NOMO-1 treated with dmso at 0.1 percent for 144 hours (cell line): ENCODE data around the gene MEGF6.

ENCODE experiments used
- DNase-seq: peaks from one replicate; lab custom pipeline; 2025; ENCODE audit not compliant: unreplicated experiment; lab: John Stamatoyannopoulos, UW

The MEGF6 gene

GRCh38 chr1:3560251-3560871 lies 50.9 kb downstream of the MEGF6 start:
- DNase-seq = no peak

GRCh38 chr1:3558036-3558726 lies 53.1 kb downstream of the MEGF6 start:
- no peak for DNase-seq

- DNase-seq = no peak
Measured at GRCh38 chr1:3557366-3557765, 53.9 kb downstream of the MEGF6 start.

GRCh38 chr1:3556336-3556735 lies 55.0 kb downstream of the MEGF6 start:
- no peak for DNase-seq

- DNase-seq = no peak
Measured at GRCh38 chr1:3555131-3555920, 56.0 kb downstream of the MEGF6 start.

GRCh38 chr1:3553940-3554223 lies 57.4 kb downstream of the MEGF6 start:
- DNase-seq = no peak

GRCh38 chr1:3553166-3553939 lies 58.0 kb downstream of the MEGF6 start:
- no peak for DNase-seq

GRCh38 chr1:3552751-3553150 lies 58.6 kb downstream of the MEGF6 start:
- no peak for DNase-seq

GRCh38 chr1:3552176-3552575 lies 59.1 kb downstream of the MEGF6 start:
- no peak for DNase-seq

GRCh38 chr1:3551711-3552110 lies 59.6 kb downstream of the MEGF6 start:
- no peak for DNase-seq

- DNase-seq = no peak
Measured at GRCh38 chr1:3551290-3551678, 60.0 kb downstream of the MEGF6 start.

GRCh38 chr1:3550511-3551289 lies 60.6 kb downstream of the MEGF6 start:
- DNase-seq = no peak

- DNase-seq = no peak
Measured at GRCh38 chr1:3548895-3549294, 62.4 kb downstream of the MEGF6 start.

- no peak for DNase-seq
Measured at GRCh38 chr1:3548156-3548893, 63.0 kb downstream of the MEGF6 start.

GRCh38 chr1:3547055-3548005 lies 64.0 kb downstream of the MEGF6 start:
- DNase-seq = no peak

GRCh38 chr1:3546048-3546384 lies 65.3 kb downstream of the MEGF6 start:
- DNase-seq = no peak

- no peak for DNase-seq
Measured at GRCh38 chr1:3545363-3546047, 65.8 kb downstream of the MEGF6 start.
